Caco-2 (cell line): ENCODE measurements around the gene VASP. TPM values are rescaled to one million over a fixed set of nuclear protein-coding genes. Genes with fewer than 3 reads are reported as not detected.

ENCODE experiments used
- BruUV-seq: library from RNA; stranded (reverse); fragments of 400-500 nt; replicated peaks from 2 replicates; lab custom pipeline; 2021; lab: Mats Ljungman, UMichigan
- CTCF ChIA-PET: fragments of 300-600 bp; sonication (Branson Sonifier 250); formaldehyde crosslinking; loops from one replicate; lab custom pipeline; 2022; ENCODE audit warnings: antibody characterized with exemption; lab: Charles Lee
- POLR2A ChIA-PET: fragments of 300-600 bp; sonication (Branson Sonifier 250); formaldehyde crosslinking; loops from one replicate; lab custom pipeline; 2022; ENCODE audit warnings: antibody characterized with exemption; lab: Charles Lee
- DNase-seq, 2 experiments: peaks; one replicate each; pipeline versions ENCODE4 v3.0.0 to v3.0.0-alpha.2; 2020 to 2022
- H3K27me3 ChIP-seq: replicated peaks from 2 replicates; pipeline ENCODE4 v1.6.0; 2011; ENCODE audit warnings: low read length; ENCODE audit not compliant: control insufficient read depth, insufficient read depth
- H3K36me3 ChIP-seq: 2 replicates; pipeline ENCODE4 v1.5.1; 2011; ENCODE audit warnings: low read length; ENCODE audit not compliant: control insufficient read depth, insufficient read depth
- H3K4me1 ChIP-seq: fragments of 250-450 bp; sonication (Bioruptor Pico); 2 replicates; pipeline ENCODE4 v1.5.1; 2020; ENCODE audit warnings: mild to moderate bottlenecking
- H3K4me3 ChIP-seq: 2 replicates; pipeline ENCODE4 v1.5.1; 2011; ENCODE audit warnings: low read depth, mild to moderate bottlenecking, control low read depth, low read length
- H3K9me3 ChIP-seq: fragments of 250-450 bp; sonication (Bioruptor Pico); 2 replicates; pipeline ENCODE4 v1.5.1; 2020; ENCODE audit warnings: mild to moderate bottlenecking, moderate library complexity
- H3K27ac Mint-ChIP-seq: one replicate; pipeline ENCODE4 v1.8.0; 2022; ENCODE audit warnings: mixed read lengths; ENCODE audit not compliant: unreplicated experiment
- H3K27me3 Mint-ChIP-seq: one replicate; pipeline ENCODE4 v1.8.0; 2022; ENCODE audit warnings: mixed read lengths; ENCODE audit not compliant: insufficient read depth, unreplicated experiment
- H3K36me3 Mint-ChIP-seq: one replicate; pipeline ENCODE4 v1.8.0; 2022; ENCODE audit warnings: mild to moderate bottlenecking, mixed read lengths; ENCODE audit not compliant: insufficient read depth, unreplicated experiment
- H3K4me1 Mint-ChIP-seq: one replicate; pipeline ENCODE4 v1.8.0; 2022; ENCODE audit warnings: low read depth, mixed read lengths; ENCODE audit not compliant: unreplicated experiment
- H3K4me3 Mint-ChIP-seq: one replicate; pipeline ENCODE4 v1.8.0; 2022; ENCODE audit warnings: mild to moderate bottlenecking, moderate library complexity, mixed read lengths; ENCODE audit not compliant: unreplicated experiment
- H3K9me3 Mint-ChIP-seq: one replicate; pipeline ENCODE4 v1.8.0; 2022; ENCODE audit warnings: mixed read lengths; ENCODE audit not compliant: unreplicated experiment
- CTCF ChIP-seq, 2 experiments: fragments of 200-600 bp in 1 of 2; IDR thresholded peaks; 1 replicate in 1 of 2; 2 replicates in 1 of 2; pipeline versions ENCODE4 v1.5.1 to v1.8.0; 2011 to 2022; ENCODE audit warnings: antibody characterized with exemption in 1 of 2, control low read depth in 1 of 2, inconsistent platforms in 1 of 2, low read depth in 1 of 2, low read length in 1 of 2, mild to moderate bottlenecking in 1 of 2, moderate library complexity in 1 of 2; ENCODE audit not compliant: insufficient read depth in 1 of 2, severe bottlenecking in 1 of 2, unreplicated experiment in 1 of 2
- intact Hi-C: fragments of 100-400 bp; cut with micrococcal nuclease; formaldehyde crosslinking; loops from one replicate; pipeline ENCODE4 v1.10.0; 2022; ENCODE audit not compliant: unreplicated experiment
- total RNA-seq: library from RNA; stranded (reverse); gene quantifications from 2 replicates; pipeline ENCODE4 v1.2.3, GENCODE V29; 2022

VASP gene
- total RNA-seq, 1 experiment from 2014 or later, result 72.4 TPM

GRCh38 chr19:45515081-45515624, 7.9 kb downstream of the VASP start:
- H3K4me1 Mint-ChIP-seq, result peaks cover 15% of the 10 kb centered on the region
- DNase-seq, result no peak
- no peak overlapping the region for H3K4me3 Mint-ChIP-seq
- ChIA-PET POLR2A (interaction anchor here (0.6 kb wide), 1 partner anchor 29 kb away, joined by 3 read pairs; no protein-coding TSS in a partner anchor), CTCF (no interaction called here)
- no peaks in the 10 kb centered on the region for H3K9me3 Mint-ChIP-seq
- H3K27me3 Mint-ChIP-seq, result no peaks in the 10 kb centered on the region
- H3K36me3 Mint-ChIP-seq, result peaks cover 62% of the 10 kb centered on the region
- no TSS peak for BruUV-seq
- intact Hi-C loops, result no loop called here
- Histone ChIP-seq H3K9me3 (no peaks in the 10 kb centered on the region), H3K4me3 (no peak overlapping the region), H3K36me3 (0 out of 2 replicates have a peak, but pooled peaks cover 3% of the 10 kb centered on the region), H3K4me1 (peaks cover 17% of the 10 kb centered on the region), H3K27me3 (no peaks in the 10 kb centered on the region)
- no peak for TF ChIP-seq CTCF (IDR thresholded peaks at IDR 0.05; ENCODE audit: insufficient read depth in 1 of 2, low read depth in 1 of 2, low read length in 1 of 2, severe bottlenecking in 1 of 2, unreplicated experiment in 1 of 2)
- no peak overlapping the region for H3K27ac Mint-ChIP-seq

- Histone ChIP-seq H3K4me3 (no peak overlapping the region), H3K9me3 (no peaks in the 10 kb centered on the region), H3K4me1 (peaks cover 18% of the 10 kb centered on the region), H3K27me3 (no peaks in the 10 kb centered on the region), H3K36me3 (0 out of 2 replicates have a peak, but pooled peaks cover 3% of the 10 kb centered on the region)
- H3K36me3 Mint-ChIP-seq, result peaks cover 62% of the 10 kb centered on the region
- intact Hi-C loops, result no loop called here
- H3K27ac Mint-ChIP-seq, result no peak overlapping the region
- H3K9me3 Mint-ChIP-seq, result no peaks in the 10 kb centered on the region
- no peak overlapping the region for H3K4me3 Mint-ChIP-seq
- peaks cover 15% of the 10 kb centered on the region for H3K4me1 Mint-ChIP-seq
- no peaks in the 10 kb centered on the region for H3K27me3 Mint-ChIP-seq
- CTCF ChIA-PET, result no interaction called here
- POLR2A ChIA-PET, result no interaction called here
- BruUV-seq, result no TSS peak
- no peak for DNase-seq
- TF ChIP-seq CTCF (IDR thresholded peaks at IDR 0.05; ENCODE audit: insufficient read depth in 1 of 2, low read depth in 1 of 2, low read length in 1 of 2, severe bottlenecking in 1 of 2, unreplicated experiment in 1 of 2), result no peak
Measured at GRCh38 chr19:45515807-45516401, 8.6 kb downstream of the VASP start.

- BruUV-seq, result no TSS peak
- POLR2A ChIA-PET, result no interaction called here
- Histone ChIP-seq H3K9me3 (no peaks in the 10 kb centered on the region), H3K4me3 (no peak overlapping the region), H3K27me3 (no peaks in the 10 kb centered on the region), H3K4me1 (peaks cover 24% of the 10 kb centered on the region), H3K36me3 (0 out of 2 replicates have a peak, but pooled peaks cover 3% of the 10 kb centered on the region)
- Mint-ChIP-seq H3K36me3 (peaks cover 56% of the 10 kb centered on the region), H3K4me1 (peaks cover 15% of the 10 kb centered on the region), H3K4me3 (no peak overlapping the region), H3K9me3 (no peaks in the 10 kb centered on the region), H3K27ac (no peak overlapping the region), H3K27me3 (no peaks in the 10 kb centered on the region)
- intact Hi-C loops, result no loop called here
- TF ChIP-seq CTCF (IDR thresholded peaks at IDR 0.05; ENCODE audit: insufficient read depth in 1 of 2, low read depth in 1 of 2, low read length in 1 of 2, severe bottlenecking in 1 of 2, unreplicated experiment in 1 of 2), result no peak
- no peak for DNase-seq
- CTCF ChIA-PET, result no interaction called here
Measured at GRCh38 chr19:45517238-45517637, 10.0 kb downstream of the VASP start.
